BLaER1 treated with 17β-estradiol and CSF1 and Interleukin-3, amounts not matched to agents 10 nM and 100 nM (cell line): ENCODE data around the gene CHRND.

Experiments
- H3K27ac ChIP-seq, 11 experiments: shearing (Covaris generic); formaldehyde crosslinking; 2 replicates each; pipeline ENCODE4 v1.8.1; 2022
- H3K27me3 ChIP-seq, 11 experiments: shearing (Covaris generic); formaldehyde crosslinking; 2 replicates each; pipeline ENCODE4 v1.8.1; 2022
- H3K36me3 ChIP-seq, 11 experiments: shearing (Covaris generic); formaldehyde crosslinking; 2 replicates each; pipeline ENCODE4 v1.8.1; 2022
- H3K4me1 ChIP-seq, 10 experiments: shearing (Covaris generic); formaldehyde crosslinking; 2 replicates each; pipeline ENCODE4 v1.8.1; 2022
- H3K4me2 ChIP-seq, 11 experiments: shearing (Covaris generic); formaldehyde crosslinking; 2 replicates each; pipeline ENCODE4 v1.8.1; 2022
- H3K4me3 ChIP-seq, 10 experiments: shearing (Covaris generic); formaldehyde crosslinking; 2 replicates each; pipeline ENCODE4 v1.8.1; 2022
- H3K9ac ChIP-seq, 11 experiments: shearing (Covaris generic); formaldehyde crosslinking; 2 replicates each; pipeline ENCODE4 v1.8.1; 2022
- H3K9me3 ChIP-seq, 11 experiments: shearing (Covaris generic); formaldehyde crosslinking; replicated peaks in 1 of 11; 2 replicates each; pipeline ENCODE4 v1.8.1; 2022
- H4K20me1 ChIP-seq, 11 experiments: shearing (Covaris generic); formaldehyde crosslinking; 2 replicates each; pipeline ENCODE4 v1.8.1; 2022
- Cebpa-rat ChIP-seq, 11 experiments: shearing (Covaris generic); IDR thresholded peaks; 2 replicates each; pipeline ENCODE4 v1.8.1; 2022

Gene CHRND

DNA sequence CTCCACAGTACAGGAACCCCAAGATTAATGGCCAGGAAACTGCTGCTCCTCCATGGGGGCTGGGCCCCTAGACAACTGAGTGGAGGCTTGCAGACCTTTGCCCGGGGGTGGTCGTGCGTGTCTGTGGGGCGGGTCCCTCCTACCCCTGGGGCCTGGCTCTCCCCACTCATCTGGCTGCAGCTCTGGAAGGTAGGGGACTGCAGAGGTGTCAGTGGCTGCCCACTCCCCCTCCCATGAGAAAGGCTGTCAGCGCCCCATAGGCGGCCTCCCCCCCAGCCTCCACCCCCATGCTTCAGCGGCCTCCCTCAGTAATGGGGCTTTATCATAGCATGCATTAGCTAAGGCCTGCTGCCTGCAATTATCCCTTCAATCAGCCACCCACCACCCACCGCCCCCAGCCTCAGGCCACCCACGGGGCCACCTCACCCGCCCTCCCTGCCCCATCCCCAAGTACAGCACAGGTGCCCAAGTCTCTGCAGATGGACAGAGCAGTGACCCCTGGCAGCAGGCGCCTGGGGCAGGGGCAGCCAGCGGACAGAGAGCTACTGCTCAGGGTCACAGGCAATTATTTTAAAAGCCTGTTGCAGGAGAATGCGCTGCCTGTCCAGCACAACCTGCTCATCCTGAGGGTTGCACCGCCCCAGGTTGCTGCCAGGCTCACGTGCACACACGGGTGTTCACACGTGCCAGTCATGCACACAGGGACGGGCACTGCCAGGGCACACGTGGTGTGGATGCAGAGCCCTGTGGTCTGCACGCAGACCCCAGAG is 29.3 kb upstream of the CHRND start:
- Histone ChIP-seq H3K36me3 (no peaks in the 10 kb centered on the region), H3K4me3 (no peak overlapping the region), H3K27ac (no peak overlapping the region), H3K9ac (no peak overlapping the region), H4K20me1 (peaks cover 0 to 19% (median 0%) of the 10 kb centered on the region in 11 experiments; a peak in 3 of 22 replicates), H3K4me1 (no peaks in the 10 kb centered on the region), H3K4me2 (no peak overlapping the region), H3K27me3 (peaks cover 0 to 14% (median 13%) of the 10 kb centered on the region in 11 experiments; a peak in 13 of 22 replicates), H3K9me3 (no peaks in the 10 kb centered on the region)
- TF ChIP-seq Cebpa-rat (IDR thresholded peaks at IDR 0.05) = no peak

DNA sequence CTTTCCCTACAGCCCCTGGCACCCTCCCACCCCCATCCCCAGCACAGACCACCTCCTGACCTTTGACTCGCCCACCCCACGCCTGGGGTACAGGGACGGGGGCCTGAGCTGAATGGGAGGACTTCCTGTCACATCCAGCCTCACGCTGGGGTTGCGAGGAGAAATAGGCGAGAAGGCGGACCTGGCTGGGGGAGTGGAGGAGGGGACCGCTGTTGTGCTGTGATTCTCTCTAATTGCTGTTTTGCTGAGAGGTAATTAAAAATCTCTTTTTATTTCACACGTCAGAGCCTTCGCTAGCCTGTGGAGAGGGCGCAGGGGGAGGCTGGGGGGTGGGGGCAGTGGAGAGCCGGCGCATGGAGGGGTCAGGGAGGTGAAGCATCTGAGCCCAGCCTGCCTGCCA is 28.6 kb upstream of the CHRND start:
- Histone ChIP-seq H3K27ac (no peak overlapping the region), H3K27me3 (peaks cover 2 to 21% (median 20%) of the 10 kb centered on the region in 11 experiments), H3K9ac (no peak overlapping the region), H3K4me2 (no peak overlapping the region), H3K36me3 (no peaks in the 10 kb centered on the region), H4K20me1 (peaks cover 0 to 16% (median 0%) of the 10 kb centered on the region in 11 experiments; a peak in 3 of 22 replicates), H3K9me3 (no peaks in the 10 kb centered on the region), H3K4me3 (no peak overlapping the region), H3K4me1 (peaks cover 0 to 2% (median under 1%) of the 10 kb centered on the region in 10 experiments; a peak in 8 of 20 replicates)
- no peak for TF ChIP-seq Cebpa-rat (IDR thresholded peaks at IDR 0.05)

DNA sequence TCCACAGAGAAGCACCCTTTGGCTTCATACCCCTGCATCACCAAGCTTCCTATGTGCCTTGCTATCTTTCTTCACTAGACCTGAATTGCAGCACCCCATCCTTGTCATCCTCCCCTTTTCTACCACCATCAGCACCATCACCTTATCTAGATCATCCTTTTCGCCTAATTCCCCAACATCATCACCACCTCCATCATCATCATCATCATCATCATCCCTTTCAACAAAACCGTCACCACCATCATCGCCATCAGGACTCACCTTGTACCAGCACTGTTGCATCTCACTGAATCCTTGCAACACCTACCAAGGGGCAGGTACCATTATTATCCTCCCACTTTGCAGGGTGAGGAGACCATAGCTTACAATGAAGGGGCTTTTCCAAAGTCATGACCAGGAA is 27.5 kb upstream of the CHRND start:
- TF ChIP-seq Cebpa-rat (IDR thresholded peaks at IDR 0.05) = no peak
- peaks cover 0 to 11% (median 3%) of the 10 kb centered on the region in 11 experiments; a peak in 6 of 22 replicates for H4K20me1 ChIP-seq

DNA sequence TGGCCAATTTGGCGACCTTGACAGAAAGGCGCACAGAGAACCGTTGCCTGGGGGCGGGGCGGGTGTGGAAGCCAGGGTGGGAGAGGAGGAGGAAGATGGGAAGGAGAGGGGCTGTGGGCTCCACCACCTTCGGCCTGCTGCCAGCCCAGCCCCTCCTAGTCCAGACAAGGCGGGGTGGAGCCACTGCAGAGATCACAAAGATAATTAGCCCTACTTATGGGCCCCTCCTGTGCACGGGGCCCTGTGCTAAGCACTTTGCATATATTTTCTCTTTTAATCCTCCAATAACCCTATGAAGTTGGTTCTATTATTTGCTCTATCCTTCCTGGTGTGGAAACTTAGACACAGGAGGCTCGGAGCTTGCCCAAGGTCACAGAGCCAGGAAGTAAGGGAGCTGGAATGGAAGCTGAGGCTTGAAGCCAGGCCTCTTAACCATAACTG is 24.6 kb upstream of the CHRND start:
- Histone ChIP-seq H4K20me1 (peaks cover 0 to 26% (median 4%) of the 10 kb centered on the region in 11 experiments; a peak in 9 of 22 replicates), H3K4me3 (no peak overlapping the region), H3K4me2 (no peak overlapping the region), H3K27ac (no peak overlapping the region), H3K27me3 (peaks cover 37 to 61% (median 56%) of the 10 kb centered on the region in 11 experiments), H3K9ac (no peak overlapping the region), H3K9me3 (no peaks in the 10 kb centered on the region), H3K4me1 (peaks cover 6 to 18% (median 17%) of the 10 kb centered on the region in 10 experiments; a peak in 16 of 20 replicates), H3K36me3 (no peaks in the 10 kb centered on the region)
- TF ChIP-seq Cebpa-rat (IDR thresholded peaks at IDR 0.05) = no peak

More for the DNA sequence above, 27.5 kb upstream of the CHRND start:
- H3K4me1 ChIP-seq = peaks cover 6 to 11% (median 10%) of the 10 kb centered on the region in 10 experiments; a peak in 16 of 20 replicates
- H3K36me3 ChIP-seq = no peaks in the 10 kb centered on the region
- no peak overlapping the region for H3K4me2 ChIP-seq
- H3K9me3 ChIP-seq = no peaks in the 10 kb centered on the region
- peaks cover 12 to 32% (median 30%) of the 10 kb centered on the region in 11 experiments for H3K27me3 ChIP-seq
- H3K9ac ChIP-seq = no peak overlapping the region
- no peak overlapping the region for H3K27ac ChIP-seq
- H3K4me3 ChIP-seq = no peak overlapping the region

DNA sequence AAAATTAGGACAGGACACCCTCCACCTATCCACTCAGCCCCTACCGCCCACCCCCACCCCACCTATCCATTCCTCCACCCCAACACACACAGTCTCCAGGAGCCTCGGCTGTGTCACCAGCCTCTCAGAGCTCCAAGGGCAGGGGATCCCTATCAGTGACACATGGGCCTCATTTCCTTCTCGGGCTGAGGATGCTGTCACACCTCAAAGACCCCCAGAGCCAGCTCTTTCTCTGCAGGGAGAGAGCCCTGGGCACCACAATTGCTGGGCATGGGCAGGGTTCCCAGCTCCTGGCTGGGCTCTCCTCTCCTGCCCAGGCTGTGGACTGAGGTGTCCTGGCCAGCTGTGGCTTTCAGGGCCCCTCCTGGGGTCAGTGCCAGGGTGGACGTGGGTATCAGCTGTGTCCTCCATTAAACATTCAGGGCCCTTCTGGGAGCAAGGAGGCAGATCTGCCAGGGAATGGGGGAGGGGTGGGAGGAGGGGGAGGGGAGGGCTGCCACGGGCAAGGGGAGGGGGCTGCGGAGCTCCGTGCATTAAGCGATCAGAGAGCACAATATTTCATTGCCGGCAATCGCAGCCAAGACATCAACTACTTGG is 24.1 kb upstream of the CHRND start:
- H4K20me1 ChIP-seq = peaks cover 0 to 26% (median 4%) of the 10 kb centered on the region in 11 experiments; a peak in 9 of 22 replicates
- H3K4me2 ChIP-seq = no peak overlapping the region; a peak in 2 of 22 replicates
- no peak overlapping the region for H3K4me3 ChIP-seq
- H3K36me3 ChIP-seq = no peaks in the 10 kb centered on the region
- no peak overlapping the region for H3K27ac ChIP-seq
- H3K4me1 ChIP-seq = peaks cover 6 to 18% (median 17%) of the 10 kb centered on the region in 10 experiments; a peak in 16 of 20 replicates
- H3K9ac ChIP-seq = no peak overlapping the region
- peaks cover 37 to 66% (median 60%) of the 10 kb centered on the region in 11 experiments for H3K27me3 ChIP-seq
- TF ChIP-seq Cebpa-rat (IDR thresholded peaks at IDR 0.05) = no peak
- no peaks in the 10 kb centered on the region for H3K9me3 ChIP-seq

DNA sequence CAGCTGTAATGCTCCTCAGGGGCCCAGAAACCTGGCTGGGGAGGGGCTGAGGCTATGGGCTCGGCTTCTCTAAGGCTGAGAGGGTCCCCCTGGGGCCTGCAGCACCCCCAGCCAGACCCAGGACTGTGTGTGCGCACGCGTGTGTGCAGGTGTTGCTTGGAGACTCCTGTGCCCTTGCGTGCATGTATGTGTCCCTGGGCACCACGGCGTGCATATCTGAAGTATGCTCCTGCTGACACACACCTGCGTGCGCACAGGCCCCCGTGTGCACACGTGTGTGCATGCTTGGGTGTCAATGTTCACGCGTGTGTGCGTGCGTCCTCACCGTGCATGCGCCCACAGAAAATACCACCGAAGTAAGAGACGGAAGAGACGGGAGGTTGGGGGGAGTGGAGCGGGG is 23.4 kb upstream of the CHRND start:
- Histone ChIP-seq H3K4me3 (no peak overlapping the region), H4K20me1 (peaks cover 0 to 26% (median 4%) of the 10 kb centered on the region in 11 experiments; a peak in 9 of 22 replicates), H3K27ac (no peak overlapping the region), H3K4me2 (peak overlapping the region in 7 of 11 experiments; percentile 38 to 67 (median 58); a peak in 10 of 22 replicates), H3K27me3 (peaks cover 37 to 69% (median 62%) of the 10 kb centered on the region in 11 experiments), H3K4me1 (peaks cover 6 to 18% (median 17%) of the 10 kb centered on the region in 10 experiments; a peak in 16 of 20 replicates), H3K9ac (no peak overlapping the region), H3K36me3 (no peaks in the 10 kb centered on the region), H3K9me3 (no peaks in the 10 kb centered on the region)
- no peak for TF ChIP-seq Cebpa-rat (IDR thresholded peaks at IDR 0.05)

DNA sequence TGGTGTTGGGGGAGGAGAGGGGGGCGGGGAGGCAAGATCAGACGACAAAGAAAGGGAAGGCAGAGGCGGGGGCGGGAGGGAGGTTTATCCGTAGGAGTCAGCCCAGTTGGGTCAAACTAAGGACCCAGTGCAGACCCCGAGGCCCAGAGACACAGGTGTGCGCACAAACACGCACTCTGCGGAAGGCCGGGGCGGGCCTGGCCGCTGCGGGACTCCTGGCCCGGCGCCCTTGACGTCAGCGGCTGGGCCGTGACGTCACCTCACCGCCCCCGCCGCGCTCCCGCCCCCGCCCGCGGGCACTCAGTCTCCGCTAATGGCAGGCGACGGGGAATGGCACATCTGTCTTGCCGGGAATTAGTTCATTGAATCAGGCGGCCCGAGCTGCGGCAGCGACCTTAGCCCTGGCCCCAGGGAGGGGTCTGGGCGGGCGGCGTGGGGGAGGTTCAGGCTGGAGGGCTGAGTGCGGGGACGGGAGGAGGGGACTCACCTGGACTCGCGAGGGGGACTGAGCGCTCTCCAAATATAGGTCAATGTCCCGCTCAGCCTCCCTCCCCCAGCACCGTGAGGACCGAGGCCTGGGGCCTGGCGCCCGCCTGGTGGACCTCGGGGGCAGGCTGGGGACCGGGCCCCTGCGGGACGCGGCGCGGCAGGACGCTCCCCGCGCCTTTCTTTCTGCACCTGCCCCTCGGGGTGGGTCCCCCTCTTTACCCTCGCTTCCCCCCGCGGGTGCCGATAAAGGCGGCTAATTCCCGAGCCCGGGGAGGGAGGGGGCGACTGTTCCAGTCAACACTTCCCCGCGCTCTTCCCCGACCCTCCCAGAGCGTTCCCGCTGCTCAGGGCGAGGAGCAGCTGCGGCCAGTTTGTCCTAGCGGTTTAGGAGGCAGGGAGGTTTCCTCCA is 22.8 kb upstream of the CHRND start:
- H3K4me2 ChIP-seq = peak overlapping the region in 10 of 11 experiments; percentile 29 to 57 (median 50); a peak in 17 of 22 replicates
- no peaks in the 10 kb centered on the region for H3K36me3 ChIP-seq
- H3K4me3 ChIP-seq = peak overlapping the region in 1 of 10 experiments; percentile 42; a peak in 2 of 20 replicates
- H3K4me1 ChIP-seq = peaks cover 6 to 18% (median 17%) of the 10 kb centered on the region in 10 experiments; a peak in 16 of 20 replicates
- no peak overlapping the region for H3K9ac ChIP-seq
- H3K9me3 ChIP-seq = no peaks in the 10 kb centered on the region
- TF ChIP-seq Cebpa-rat (IDR thresholded peaks at IDR 0.05) = no peak
- H4K20me1 ChIP-seq = peaks cover 0 to 26% (median 4%) of the 10 kb centered on the region in 11 experiments; a peak in 9 of 22 replicates
- H3K27me3 ChIP-seq = peaks cover 37 to 69% (median 62%) of the 10 kb centered on the region in 11 experiments
- no peak overlapping the region for H3K27ac ChIP-seq

DNA sequence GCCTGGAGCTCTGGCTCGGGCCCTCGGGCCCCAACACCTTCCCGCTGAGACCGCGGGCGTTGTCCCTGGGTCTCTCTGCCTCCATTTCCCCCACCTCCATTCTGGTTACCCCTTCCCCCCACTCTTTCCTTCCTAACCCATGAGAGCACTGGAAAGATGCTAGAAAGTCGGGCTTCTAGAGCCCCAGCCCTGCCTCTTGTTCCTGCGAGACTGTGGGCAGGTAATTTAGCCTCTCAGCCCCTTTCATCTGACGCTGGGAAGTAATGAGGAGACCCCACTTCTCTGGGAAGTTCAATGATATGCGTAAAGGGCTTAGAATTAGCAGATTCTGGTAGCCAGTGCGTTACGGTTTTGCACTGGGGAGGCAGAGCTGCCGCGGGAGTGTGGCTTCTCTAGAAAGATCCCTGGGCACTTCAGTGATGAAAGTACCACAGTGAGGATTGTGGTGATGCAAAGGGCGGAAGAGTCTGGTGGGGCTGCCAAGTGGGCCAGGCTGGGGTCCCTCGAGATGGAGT is 22.1 kb upstream of the CHRND start:
- peak overlapping the region in 1 of 10 experiments; percentile 42; a peak in 1 of 20 replicates for H3K4me3 ChIP-seq
- peaks cover 0 to 26% (median 4%) of the 10 kb centered on the region in 11 experiments; a peak in 9 of 22 replicates for H4K20me1 ChIP-seq
- no peaks in the 10 kb centered on the region for H3K9me3 ChIP-seq
- peak overlapping the region in 7 of 11 experiments; percentile 34 to 57 (median 49); a peak in 7 of 22 replicates for H3K4me2 ChIP-seq
- no peaks in the 10 kb centered on the region for H3K36me3 ChIP-seq
- H3K4me1 ChIP-seq = peaks cover 6 to 18% (median 17%) of the 10 kb centered on the region in 10 experiments; a peak in 16 of 20 replicates
- TF ChIP-seq Cebpa-rat (IDR thresholded peaks at IDR 0.05) = no peak
- no peak overlapping the region for H3K9ac ChIP-seq
- H3K27me3 ChIP-seq = peaks cover 37 to 69% (median 62%) of the 10 kb centered on the region in 11 experiments
- no peak overlapping the region for H3K27ac ChIP-seq
